GM18867 (cell line): Measurements from ENCODE around the gene SPRY2.

Experiments used
- ATAC-seq: cut with Tn5 transposase; IDR thresholded peaks from one replicate; pipeline ENCODE4 v1.9.1; 2021; ENCODE audit warnings: mild to moderate bottlenecking, moderate library complexity; ENCODE audit not compliant: unreplicated experiment

Gene SPRY2

DNA sequence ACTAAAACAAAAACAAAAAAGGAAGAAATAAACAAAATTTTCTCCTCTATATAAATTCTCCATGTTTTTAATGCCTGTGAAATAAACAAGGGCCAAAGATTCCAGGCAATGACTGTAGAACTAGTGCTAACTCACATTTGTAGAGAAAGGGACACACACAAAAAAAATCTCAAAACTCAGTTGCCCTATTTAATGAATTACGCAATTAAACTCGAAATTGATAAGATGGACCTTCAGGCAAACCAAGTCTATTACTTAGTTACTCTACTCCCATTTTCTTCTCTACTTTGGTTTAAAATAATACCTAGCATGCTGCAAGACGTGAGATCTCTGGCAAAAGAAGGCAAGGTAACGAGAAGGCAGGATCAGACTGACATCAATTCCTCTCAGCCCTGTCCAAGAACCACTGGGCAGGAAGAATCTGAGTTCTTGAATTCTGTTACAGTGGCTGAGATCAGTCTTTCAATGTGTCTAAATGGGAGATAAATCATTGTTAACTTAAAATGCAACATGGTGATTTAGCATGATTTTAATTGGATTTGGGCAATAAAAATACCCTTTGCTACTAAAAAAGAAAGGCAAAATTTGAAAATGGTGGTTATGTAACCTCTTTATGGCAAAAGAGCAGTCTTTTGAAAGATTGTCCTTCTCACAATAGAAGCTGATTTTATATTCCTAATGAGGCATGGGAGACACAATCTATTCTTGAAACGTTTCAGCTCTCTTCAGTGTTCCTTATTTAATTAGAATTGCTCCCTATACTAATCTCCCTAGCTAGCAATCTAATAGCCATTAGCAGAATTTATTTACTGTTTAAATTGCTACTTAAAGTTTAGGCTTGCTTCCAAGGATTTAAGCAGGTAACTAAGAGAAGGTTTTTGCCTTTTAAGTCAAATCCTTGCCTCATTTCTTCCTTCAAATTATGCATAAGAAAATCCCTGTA lies 25.9 kb downstream of the SPRY2 start:
- ATAC-seq: no peak

DNA sequence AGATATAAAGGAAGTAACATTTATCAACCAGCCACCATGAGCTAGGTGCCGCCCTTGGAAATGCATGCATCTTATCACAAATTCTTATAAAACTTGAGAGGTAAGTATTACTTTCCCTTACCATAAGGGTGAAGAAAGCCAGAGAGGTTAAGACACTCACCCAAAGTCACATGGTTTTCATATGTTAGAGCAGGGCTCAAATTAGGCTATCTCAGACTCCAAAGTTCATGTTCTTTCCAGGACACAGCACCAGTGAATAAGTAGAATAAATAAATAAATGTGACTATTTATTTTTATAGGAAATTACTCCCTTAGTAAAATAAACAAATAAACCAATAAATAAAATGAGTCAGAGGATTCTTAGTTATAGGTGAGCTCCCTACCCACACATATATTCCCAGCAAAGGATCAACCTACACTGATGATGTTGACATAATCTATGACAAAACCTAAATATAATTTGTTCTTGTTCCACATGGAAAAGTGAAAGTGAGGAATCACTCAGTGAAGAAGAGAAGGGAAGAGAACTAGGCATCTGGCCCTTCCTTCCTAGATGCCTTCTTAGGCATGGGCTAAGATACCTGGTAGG lies 27.2 kb downstream of the SPRY2 start:
- ATAC-seq: no peak

GRCh38 chr13:80312967-80313366 lies 28.0 kb downstream of the SPRY2 start:
- ATAC-seq: no peak

DNA sequence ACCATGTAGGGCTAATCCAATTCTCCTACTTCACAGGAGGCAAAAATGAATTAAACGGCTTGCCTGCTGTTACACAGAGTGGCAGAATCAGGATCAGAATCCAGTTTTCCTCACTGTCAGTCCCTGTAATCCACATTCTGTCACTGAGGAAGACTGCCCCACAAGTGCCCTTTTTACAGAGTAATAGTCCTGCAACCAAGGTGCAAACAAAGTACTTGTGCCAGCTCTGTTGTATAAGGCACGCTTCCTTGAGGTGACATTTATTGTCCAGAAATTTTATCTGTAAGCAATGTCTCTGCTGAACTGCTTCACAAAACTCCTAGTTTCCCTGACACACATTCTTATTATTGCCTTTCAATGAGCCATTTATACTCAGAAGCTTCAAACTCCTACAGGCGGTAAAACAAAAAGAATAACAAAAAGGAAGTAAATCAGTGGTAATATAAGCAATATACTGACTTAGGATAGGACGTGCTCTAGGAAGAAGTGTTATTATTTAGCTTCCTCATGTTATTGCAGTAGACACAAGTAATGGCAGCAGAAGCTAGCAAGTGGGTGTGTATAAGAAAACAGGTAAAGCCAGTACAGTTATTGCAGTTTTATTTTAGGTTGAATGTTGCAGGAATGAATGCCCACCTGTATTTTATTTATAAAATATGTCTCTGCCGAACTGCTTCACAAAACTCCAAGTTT lies 28.8 kb downstream of the SPRY2 start:
- no peak for ATAC-seq

GRCh38 chr13:80309926-80310325 lies 31.0 kb downstream of the SPRY2 start:
- no peak for ATAC-seq

- no peak for ATAC-seq
These were observed 33.4 kb downstream of the SPRY2 start for GRCh38 chr13:80307401-80307987.

DNA sequence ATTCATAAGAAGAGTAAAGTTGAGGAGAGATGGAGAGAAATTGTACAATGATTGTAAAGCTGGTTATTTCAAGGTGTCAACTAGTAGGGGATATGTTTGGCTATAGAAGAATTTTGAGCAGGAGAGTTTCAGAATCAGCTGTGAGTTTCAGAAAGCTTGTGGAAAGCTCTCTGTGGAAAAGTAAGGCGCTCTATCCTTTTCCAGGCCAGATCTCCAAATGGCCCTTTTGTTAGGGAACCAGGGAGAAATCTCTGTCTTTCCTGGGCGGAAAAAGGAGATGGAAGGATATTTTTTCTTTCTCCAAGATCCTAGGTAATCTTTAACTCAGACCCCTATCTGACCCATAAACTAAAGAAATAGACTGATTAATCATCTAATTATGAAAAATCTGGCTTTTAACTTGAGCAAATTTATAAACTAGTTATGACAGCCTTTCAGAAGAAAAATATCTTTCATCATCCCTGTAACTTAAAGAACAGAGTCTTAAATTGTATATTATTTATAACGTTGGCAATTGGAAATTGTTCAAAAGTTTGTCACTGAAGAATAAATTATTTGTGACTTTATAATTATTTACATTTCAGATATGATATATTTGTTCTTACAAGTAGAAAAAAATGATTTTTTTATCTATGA lies 34.5 kb downstream of the SPRY2 start:
- no peak for ATAC-seq

GRCh38 chr13:80305737-80306136 lies 35.2 kb downstream of the SPRY2 start:
- ATAC-seq: no peak

- ATAC-seq: no peak
These were observed 37.6 kb downstream of the SPRY2 start for GRCh38 chr13:80303225-80303811.

GRCh38 chr13:80299046-80299445 lies 41.9 kb downstream of the SPRY2 start:
- no peak for ATAC-seq

- no peak for ATAC-seq
These were observed 43.4 kb downstream of the SPRY2 start for GRCh38 chr13:80297503-80297902.

DNA sequence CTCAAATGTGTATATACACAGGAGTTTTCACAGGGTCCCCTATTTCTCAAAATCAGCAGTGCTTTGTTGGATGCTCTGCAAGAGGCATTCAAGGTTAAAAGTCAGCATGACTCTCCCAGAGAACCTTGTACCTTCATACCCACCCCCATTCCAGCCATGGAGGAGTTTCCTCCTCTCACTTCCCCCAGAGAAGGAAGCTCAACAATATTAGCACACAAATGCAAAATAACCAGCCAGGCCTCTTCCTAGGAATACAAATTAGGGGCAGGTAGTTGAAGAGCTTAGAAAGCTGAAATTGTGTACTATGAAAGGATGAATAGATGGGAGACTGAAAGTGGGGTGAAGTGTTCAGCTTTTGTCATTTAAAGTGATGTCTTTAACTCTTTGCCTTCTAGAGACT lies 43.8 kb downstream of the SPRY2 start:
- no peak for ATAC-seq

- no peak for ATAC-seq
These were observed 44.3 kb downstream of the SPRY2 start for GRCh38 chr13:80296638-80297037.

DNA sequence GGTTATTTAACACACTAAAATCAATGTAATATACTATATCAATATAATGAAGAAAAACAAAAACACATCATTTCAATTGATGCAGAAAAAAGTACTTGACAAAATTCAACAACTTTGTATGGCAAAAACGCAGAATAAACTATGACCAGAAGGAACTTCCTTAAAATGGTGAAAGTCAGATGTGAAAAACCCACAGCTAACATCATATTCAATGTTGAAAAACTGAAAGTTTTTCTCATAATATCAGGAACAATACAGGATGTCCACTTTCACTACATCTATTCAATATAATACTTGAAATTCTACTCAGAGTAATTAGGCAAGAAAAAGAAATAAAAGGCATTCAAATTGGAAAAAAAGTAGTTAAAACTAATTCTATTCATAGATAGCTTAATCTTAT lies 50.3 kb downstream of the SPRY2 start:
- no peak for ATAC-seq
